Esophagus muscularis mucosa (tissue), 4 donors: ENCODE data around the gene NPAT.

Experiments used
- EP300 ChIP-seq: sonication (generic); formaldehyde crosslinking; IDR thresholded peaks from one replicate; pipeline ENCODE4 v1.6.1; 2017; ENCODE audit warnings: antibody characterized with exemption
- POLR2A ChIP-seq: fragments of 450-650 bp; IDR thresholded peaks from one replicate; pipeline ENCODE4 v1.6.1; 2017; ENCODE audit warnings: antibody characterized with exemption, moderate library complexity, mild to moderate bottlenecking, low read depth
- POLR2AphosphoS5 ChIP-seq, 2 donors: sonication (generic); formaldehyde crosslinking; IDR thresholded peaks; one replicate each; pipeline ENCODE4 v1.6.1; 2017; ENCODE audit warnings: antibody characterized with exemption in 2 of 2
- TF ChIP-seq, protein P1 (sequence below), 3 experiments: fragments of 200-600 bp in 2 of 3; fragments of 450-650 bp in 1 of 3; sonication (generic) in 2 of 3; IDR thresholded peaks; one replicate each; pipeline ENCODE4 v1.5.1; 2017 to 2019; ENCODE audit warnings: antibody characterized with exemption in 3 of 3, mild to moderate bottlenecking in 2 of 3, moderate library complexity in 1 of 3

DNA sequence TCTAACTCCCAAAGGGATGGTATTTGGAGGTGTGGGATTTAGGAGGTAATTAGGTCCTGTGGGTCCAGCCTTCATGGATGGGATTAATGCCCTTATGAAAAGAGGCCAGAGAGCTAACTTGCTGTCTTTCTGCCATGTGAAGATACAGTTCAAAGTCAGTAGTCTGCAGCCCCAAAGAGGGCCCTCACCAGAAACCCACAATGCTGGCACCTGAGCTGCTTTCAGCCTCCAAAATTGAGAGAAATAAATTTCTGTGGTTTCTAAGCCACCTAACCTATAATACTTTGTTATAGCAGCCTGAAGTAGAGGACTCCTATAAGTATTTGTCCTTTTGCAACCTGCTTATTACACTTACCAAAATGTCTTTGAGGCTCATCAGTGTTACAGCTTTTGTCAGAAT lies 16.6 kb upstream of the NPAT start:
- TF ChIP-seq, protein P1, sequence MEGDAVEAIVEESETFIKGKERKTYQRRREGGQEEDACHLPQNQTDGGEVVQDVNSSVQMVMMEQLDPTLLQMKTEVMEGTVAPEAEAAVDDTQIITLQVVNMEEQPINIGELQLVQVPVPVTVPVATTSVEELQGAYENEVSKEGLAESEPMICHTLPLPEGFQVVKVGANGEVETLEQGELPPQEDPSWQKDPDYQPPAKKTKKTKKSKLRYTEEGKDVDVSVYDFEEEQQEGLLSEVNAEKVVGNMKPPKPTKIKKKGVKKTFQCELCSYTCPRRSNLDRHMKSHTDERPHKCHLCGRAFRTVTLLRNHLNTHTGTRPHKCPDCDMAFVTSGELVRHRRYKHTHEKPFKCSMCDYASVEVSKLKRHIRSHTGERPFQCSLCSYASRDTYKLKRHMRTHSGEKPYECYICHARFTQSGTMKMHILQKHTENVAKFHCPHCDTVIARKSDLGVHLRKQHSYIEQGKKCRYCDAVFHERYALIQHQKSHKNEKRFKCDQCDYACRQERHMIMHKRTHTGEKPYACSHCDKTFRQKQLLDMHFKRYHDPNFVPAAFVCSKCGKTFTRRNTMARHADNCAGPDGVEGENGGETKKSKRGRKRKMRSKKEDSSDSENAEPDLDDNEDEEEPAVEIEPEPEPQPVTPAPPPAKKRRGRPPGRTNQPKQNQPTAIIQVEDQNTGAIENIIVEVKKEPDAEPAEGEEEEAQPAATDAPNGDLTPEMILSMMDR (IDR thresholded peaks at IDR 0.05) = no peak
- TF ChIP-seq EP300 = no peak
- no peak for TF ChIP-seq POLR2AphosphoS5 (IDR thresholded peaks at IDR 0.05)
- no peak for TF ChIP-seq POLR2A
